HCT116 (cell line): ENCODE results near the gene CDK2AP2. TPM values are rescaled to one million over a fixed set of nuclear protein-coding genes. Genes with fewer than 3 reads are reported as not detected.

Experiments used
- ATAC-seq: fragments of 200-7000 bp; cut with Tn5 transposase; 2 replicates; pipeline ENCODE4 v1.9.1; 2020; ENCODE audit warnings: mild to moderate bottlenecking, moderate library complexity
- BruUV-seq: library from RNA; stranded (reverse); fragments of 400-500 nt; replicated peaks from 2 replicates; lab custom pipeline; 2021; lab: Mats Ljungman, UMichigan
- CTCF ChIA-PET: fragments of 300-600 bp; sonication (Branson Sonifier 250); formaldehyde crosslinking; loops from one replicate; lab custom pipeline; 2021; ENCODE audit warnings: antibody characterized with exemption; lab: Charles Lee
- POLR2A ChIA-PET: fragments of 300-600, 350-600 bp; sonication (Branson Sonifier 250); formaldehyde crosslinking; loops from one replicate; lab custom pipeline; 2021; ENCODE audit warnings: antibody characterized with exemption; lab: Charles Lee
- RAD21 ChIA-PET, 2 experiments: fragments of 300-600 bp; sonication (Branson Sonifier 250); formaldehyde crosslinking; loops; one replicate each; lab custom pipeline; 2023; ENCODE audit warnings: low total read pairs in 2 of 2; ENCODE audit not compliant: uncharacterized antibody in 2 of 2, unreplicated experiment in 2 of 2, low non-redundant PET in 1 of 2; lab: Charles Lee
- DNase-seq: peaks from one replicate; pipeline ENCODE4 v3.0.0-alpha.2; 2010; ENCODE audit warnings: low read depth, low spot score
- H2AFZ ChIP-seq: fragments of 200-600 bp; shearing (Covaris generic), sonication (generic); 2 replicates; pipeline ENCODE4 v1.6.1; 2017; ENCODE audit warnings: low read depth, mixed run types, mixed read lengths, antibody characterized with exemption, low read length; ENCODE audit not compliant: poor library complexity, severe bottlenecking
- H3K27ac ChIP-seq: 2 replicates; pipeline ENCODE4 v1.5.1; 2012; ENCODE audit warnings: low read depth, low read length
- H3K27me3 ChIP-seq: fragments of 200-600 bp; sonication (generic); 2 replicates; pipeline ENCODE4 v1.6.1; 2016; ENCODE audit warnings: mixed run types, low read length, mixed read lengths; ENCODE audit not compliant: insufficient read depth
- H3K36me3 ChIP-seq, 2 experiments: fragments of 200-500 bp in 1 of 2; fragments of 200-600 bp in 1 of 2; sonication (Bioruptor generic) in 1 of 2; sonication (generic) in 1 of 2; 2 replicates each; pipeline versions ENCODE4 v1.5.1 to v1.6.1; 2014 to 2016; ENCODE audit warnings: low read length in 2 of 2, inconsistent platforms in 1 of 2, mixed read lengths in 1 of 2, mixed run types in 1 of 2; ENCODE audit not compliant: insufficient read depth in 2 of 2, control insufficient read depth in 1 of 2
- H3K4me1 ChIP-seq, 2 experiments: fragments of 200-600 bp in 1 of 2; sonication (generic) in 1 of 2; 2 replicates each; pipeline versions ENCODE4 v1.5.1 to v1.6.1; 2012 to 2017; ENCODE audit warnings: low read length in 2 of 2, inconsistent platforms in 1 of 2, mild to moderate bottlenecking in 1 of 2, mixed read lengths in 1 of 2, mixed run types in 1 of 2, moderate library complexity in 1 of 2; ENCODE audit not compliant: insufficient read depth in 2 of 2, control insufficient read depth in 1 of 2
- H3K4me2 ChIP-seq: fragments of 200-600 bp; sonication (generic); 2 replicates; pipeline ENCODE4 v1.6.1; 2017; ENCODE audit warnings: mixed run types, low read length, mixed read lengths
- H3K4me3 ChIP-seq, 2 experiments: fragments of 200-600 bp in 1 of 2; sonication (generic) in 1 of 2; replicated peaks in 1 of 2; 2 replicates each; pipeline ENCODE4 v1.5.1; 2011 to 2016; ENCODE audit warnings: low read length in 2 of 2, control low read depth in 1 of 2, low read depth in 1 of 2, mild to moderate bottlenecking in 1 of 2, mixed read lengths in 1 of 2, mixed run types in 1 of 2
- H3K79me2 ChIP-seq: fragments of 200-600 bp; sonication (generic); 2 replicates; pipeline ENCODE4 v1.6.1; 2017; ENCODE audit warnings: mild to moderate bottlenecking, mixed run types, low read length, moderate library complexity, mixed read lengths; ENCODE audit not compliant: insufficient read depth
- H3K9ac ChIP-seq: fragments of 200-600 bp; sonication (generic); 2 replicates; pipeline ENCODE4 v1.6.1; 2016; ENCODE audit warnings: low read length, mixed read lengths
- H3K9me2 ChIP-seq: fragments of 200-600 bp; sonication (generic), shearing (Covaris generic); 2 replicates; pipeline ENCODE4 v1.6.1; 2017; ENCODE audit warnings: mixed run types, mild to moderate bottlenecking, moderate library complexity; ENCODE audit not compliant: insufficient read depth
- H3K9me3 ChIP-seq, 2 experiments: fragments of 200-500 bp in 1 of 2; fragments of 200-600 bp in 1 of 2; sonication (Bioruptor generic) in 1 of 2; sonication (generic) in 1 of 2; 2 replicates each; pipeline ENCODE4 v1.6.1; 2014 to 2017; ENCODE audit warnings: low read length in 2 of 2, mixed read lengths in 2 of 2, inconsistent platforms in 1 of 2, low read depth in 1 of 2, mild to moderate bottlenecking in 1 of 2, mixed run types in 1 of 2, moderate library complexity in 1 of 2; ENCODE audit not compliant: control insufficient read depth in 1 of 2, insufficient read depth in 1 of 2
- H4K20me1 ChIP-seq: fragments of 200-600 bp; sonication (generic), shearing (Covaris generic); 2 replicates; pipeline ENCODE4 v1.6.1; 2017; ENCODE audit warnings: mixed run types, mild to moderate bottlenecking, moderate library complexity; ENCODE audit not compliant: insufficient read depth
- EZH2 ChIP-seq: fragments of 200-600 bp; sonication (generic); IDR thresholded peaks from 2 replicates; pipeline ENCODE4 v1.6.1; 2017; ENCODE audit warnings: antibody characterized with exemption, mixed run types
- FOSL1 ChIP-seq: IDR thresholded peaks from 2 replicates; pipeline ENCODE4 v1.6.1; 2012; ENCODE audit warnings: low read depth
- POLR2A ChIP-seq: IDR thresholded peaks from 2 replicates; pipeline ENCODE4 v1.7.0; 2011; ENCODE audit warnings: borderline replicate concordance; ENCODE audit not compliant: insufficient read depth, insufficient read length; ENCODE audit errors: extremely low read depth
- SIN3A ChIP-seq: IDR thresholded peaks from 2 replicates; pipeline ENCODE4 v1.6.1; 2012; ENCODE audit warnings: low read depth
- YY1 ChIP-seq: IDR thresholded peaks from 2 replicates; pipeline ENCODE4 v1.6.1; 2011; ENCODE audit warnings: low read length, low read depth, moderate library complexity, mild to moderate bottlenecking; ENCODE audit not compliant: insufficient replicate concordance; ENCODE audit errors: extremely low read depth
- ZBTB33 ChIP-seq: IDR thresholded peaks from 2 replicates; pipeline ENCODE4 v1.6.1; 2011; ENCODE audit warnings: mild to moderate bottlenecking, low read length, moderate library complexity; ENCODE audit not compliant: insufficient replicate concordance; ENCODE audit errors: extremely low read depth
- ZNF274 ChIP-seq: fragments of 200-500 bp; sonication (Bioruptor generic); IDR thresholded peaks from 2 replicates; pipeline ENCODE4 v1.6.1; 2014; ENCODE audit warnings: mild to moderate bottlenecking, low read depth, low read length, inconsistent platforms
- intact Hi-C: fragments of 100-400 bp; cut with micrococcal nuclease; formaldehyde crosslinking; loops from 2 replicates; pipeline ENCODE4 v1.10.0; 2022
- total RNA-seq: library from RNA; stranded (reverse); gene quantifications from one replicate; pipeline ENCODE4 v1.2.1, GENCODE V29; 2021; ENCODE audit not compliant: unreplicated experiment

Gene CDK2AP2
- total RNA-seq, 1 experiment from 2014 or later: 53.6 TPM

- BruUV-seq: no TSS peak
- H3K27ac ChIP-seq: no peak overlapping the region
- no peaks in the 10 kb centered on the region for H3K4me1 ChIP-seq
- no peak for ATAC-seq
- RAD21 ChIA-PET: no interaction called here
- no peak for DNase-seq
- intact Hi-C loops: no loop called here
- H4K20me1 ChIP-seq: no peaks in the 10 kb centered on the region
- no peak for TF ChIP-seq SIN3A
- no peak for TF ChIP-seq FOSL1
- TF ChIP-seq ZBTB33: no peak
- no peak for TF ChIP-seq POLR2A
- TF ChIP-seq ZNF274: no peak
- TF ChIP-seq YY1: no peak
- no peak for TF ChIP-seq EZH2
- POLR2A ChIA-PET: no interaction called here
- H2AFZ ChIP-seq: no peak overlapping the region
- H3K9me2 ChIP-seq: no peaks in the 10 kb centered on the region
- H3K4me3 ChIP-seq: no peak overlapping the region
- CTCF ChIA-PET: no interaction called here
- no peaks in the 10 kb centered on the region for H3K79me2 ChIP-seq
- peaks cover 0 to 5% of the 10 kb centered on the region in 2 experiments; a peak in 2 of 4 replicates for H3K36me3 ChIP-seq
- H3K9me3 ChIP-seq: no peaks in the 10 kb centered on the region
- no peak overlapping the region for H3K9ac ChIP-seq
- no peaks in the 10 kb centered on the region for H3K27me3 ChIP-seq
- H3K4me2 ChIP-seq: no peak overlapping the region
Measured at GRCh38 chr11:67494371-67495233, 13.4 kb downstream of the CDK2AP2 start.
